ENCODE results near the gene RAPGEF5.

DNA sequence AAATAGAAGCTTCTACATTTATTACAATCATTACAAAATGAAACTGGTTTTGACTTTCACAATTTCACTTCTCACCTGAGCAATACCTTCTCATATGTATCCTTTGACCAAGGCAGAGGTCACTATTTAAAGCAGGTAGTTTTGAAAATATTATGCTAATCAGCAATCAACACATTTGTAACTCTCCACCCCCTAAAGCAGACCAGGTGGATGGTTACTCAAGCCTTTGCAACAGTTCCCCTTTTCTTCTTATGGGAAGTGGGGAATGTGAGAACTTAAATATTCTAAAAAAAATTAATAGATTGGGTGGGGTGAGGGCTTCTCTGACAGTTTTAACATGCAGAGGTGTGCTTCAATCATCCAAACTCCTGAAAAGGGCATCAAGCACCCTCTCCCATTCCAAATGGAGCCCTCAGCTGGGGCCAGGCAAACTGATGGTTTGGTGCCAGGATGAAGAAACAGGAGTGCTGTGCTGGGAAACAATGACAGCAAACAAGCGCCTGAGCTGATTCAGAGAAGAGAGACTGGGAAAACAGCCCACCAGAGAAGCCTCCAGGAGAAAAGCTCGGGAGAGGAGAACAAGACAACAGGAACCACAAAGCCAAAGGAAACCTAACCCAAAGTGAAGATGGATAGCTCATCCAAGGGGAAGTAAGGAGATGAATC, 17.1 kb downstream of the RAPGEF5 start:
- TF ChIP-seq, protein P1, sequence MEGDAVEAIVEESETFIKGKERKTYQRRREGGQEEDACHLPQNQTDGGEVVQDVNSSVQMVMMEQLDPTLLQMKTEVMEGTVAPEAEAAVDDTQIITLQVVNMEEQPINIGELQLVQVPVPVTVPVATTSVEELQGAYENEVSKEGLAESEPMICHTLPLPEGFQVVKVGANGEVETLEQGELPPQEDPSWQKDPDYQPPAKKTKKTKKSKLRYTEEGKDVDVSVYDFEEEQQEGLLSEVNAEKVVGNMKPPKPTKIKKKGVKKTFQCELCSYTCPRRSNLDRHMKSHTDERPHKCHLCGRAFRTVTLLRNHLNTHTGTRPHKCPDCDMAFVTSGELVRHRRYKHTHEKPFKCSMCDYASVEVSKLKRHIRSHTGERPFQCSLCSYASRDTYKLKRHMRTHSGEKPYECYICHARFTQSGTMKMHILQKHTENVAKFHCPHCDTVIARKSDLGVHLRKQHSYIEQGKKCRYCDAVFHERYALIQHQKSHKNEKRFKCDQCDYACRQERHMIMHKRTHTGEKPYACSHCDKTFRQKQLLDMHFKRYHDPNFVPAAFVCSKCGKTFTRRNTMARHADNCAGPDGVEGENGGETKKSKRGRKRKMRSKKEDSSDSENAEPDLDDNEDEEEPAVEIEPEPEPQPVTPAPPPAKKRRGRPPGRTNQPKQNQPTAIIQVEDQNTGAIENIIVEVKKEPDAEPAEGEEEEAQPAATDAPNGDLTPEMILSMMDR (conservative IDR thresholded peaks at IDR 0.05 in 1 of 2, IDR thresholded peaks at IDR 0.05 in 1 of 2; ENCODE audit: extremely low read depth in 1 of 2, insufficient read depth in 1 of 2, low read depth in 1 of 2, low read length in 2 of 2), result no peak
- no peak for TF ChIP-seq EZH2 (IDR thresholded peaks at IDR 0.05; ENCODE audit: borderline replicate concordance, low read length)
